Forelimb muscle (tissue), 1 donor: Measurements from ENCODE around the gene BIVM. TPM values are rescaled to one million over a fixed set of nuclear protein-coding genes. Genes with fewer than 3 reads are reported as not detected.
"Not testable (repeated sequence)": the region's sequence is repeated elsewhere in the genome, so short reads cannot be mapped to it uniquely, and the experiment has no call there.

Experiments
- DNase-seq: peaks from one replicate; pipeline ENCODE4 v3.0.0-alpha.2; 2013; ENCODE audit warnings: low read depth
- polyA plus RNA-seq: library from polyadenylated mRNA; unstranded; fragments of 120-200 nt; gene quantifications from one replicate; pipeline ENCODE4 v1.2.1, GENCODE V29; 2013; ENCODE audit not compliant: insufficient read length

The BIVM gene
- polyA plus RNA-seq, result 30.2 TPM

DNA sequence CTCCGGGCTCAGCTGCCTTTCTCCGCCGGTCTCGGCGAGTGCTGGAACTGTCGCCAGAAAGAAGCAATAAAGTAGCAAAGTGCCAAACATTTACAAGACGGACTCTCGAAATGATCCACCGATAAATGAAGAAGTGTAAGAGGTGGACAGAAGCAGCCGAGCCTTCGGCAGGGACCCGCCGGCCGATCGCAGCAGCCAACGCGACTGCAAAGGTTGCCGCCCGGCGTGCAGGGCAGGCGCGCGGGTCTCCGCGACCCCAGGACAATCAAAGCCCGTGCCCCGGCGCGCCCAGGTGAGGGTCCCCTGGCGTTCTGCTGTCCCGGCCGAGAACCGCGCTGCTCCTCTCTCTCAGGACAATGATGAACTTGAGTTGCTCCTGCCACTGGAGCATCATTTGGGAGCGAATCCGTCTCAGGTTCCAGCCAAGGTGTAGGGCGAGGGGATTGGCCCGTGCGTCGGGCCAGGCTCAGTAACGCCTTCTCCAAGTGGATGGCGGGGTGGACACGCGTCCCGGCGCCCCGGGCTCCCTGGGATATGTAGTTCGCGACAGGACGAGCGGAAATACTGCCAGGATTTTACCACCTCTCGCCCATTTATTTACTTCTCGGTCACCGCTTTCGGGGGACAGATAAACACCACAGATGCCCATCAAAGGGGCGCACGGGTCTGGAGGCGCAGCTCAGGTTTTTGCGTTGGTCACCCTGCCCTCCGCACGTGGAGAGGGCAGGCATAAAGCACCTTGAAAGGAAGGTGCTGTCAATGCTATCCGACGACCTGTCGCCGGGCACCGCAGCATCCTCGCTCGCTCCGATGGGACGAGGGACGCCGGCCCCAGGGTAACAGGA is at the start of gene BIVM, which contains the start of gene POGLUT2:
TSS of gene BIVM (plus strand) at position 539 of the 845 bp plus-strand sequence. CDS start 8,149 bp downstream, outside the sequence.
TSS of gene POGLUT2 (minus strand) at position 396 of the 845 bp plus-strand sequence. CDS start at position 90, 306 bp downstream.
- peak; percentile 75 for DNase-seq

DNA sequence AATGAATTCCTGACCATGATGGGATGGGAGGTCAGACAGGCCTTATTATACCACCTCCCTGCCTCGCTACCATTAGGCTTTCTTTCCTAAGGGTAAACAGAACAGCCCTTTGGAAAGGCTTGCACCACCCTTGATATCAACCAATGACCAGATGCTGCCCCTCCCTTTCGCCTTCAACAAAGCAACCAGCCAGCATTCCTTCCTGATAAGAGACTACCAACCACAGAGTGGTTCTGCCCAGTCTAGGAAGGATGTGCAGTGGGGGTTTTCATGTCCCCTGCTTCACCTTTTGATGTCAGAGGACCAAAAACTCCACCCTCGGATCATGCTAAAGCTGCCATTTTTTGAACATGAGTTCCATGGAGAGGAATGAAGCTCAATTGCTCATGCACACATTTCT is 47.0 kb upstream of the BIVM start:
- no peak for DNase-seq

DNA sequence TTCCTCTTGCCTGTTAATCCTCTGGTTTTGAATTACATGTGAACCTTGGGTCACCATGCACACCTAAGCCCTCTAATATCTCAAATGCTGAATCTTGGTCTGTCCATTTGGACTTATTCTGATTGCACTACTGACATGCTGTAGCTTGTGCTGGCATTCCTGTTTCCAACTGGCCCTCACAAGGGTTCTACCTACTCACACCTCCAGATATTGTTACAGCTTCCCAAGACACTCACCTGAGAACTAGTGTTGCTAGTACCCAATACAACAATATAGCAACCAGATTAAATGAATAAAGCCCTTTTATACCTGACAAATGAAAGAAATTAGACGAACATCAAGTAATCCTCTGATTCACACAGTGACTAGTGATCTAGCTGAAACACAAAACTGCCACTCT is 41.9 kb upstream of the BIVM start:
- DNase-seq, result no peak

GRCh38 chr13:102758842-102759241 is 40.1 kb upstream of the BIVM start:
- DNase-seq, result no peak

- DNase-seq, result no peak
These were observed 37.8 kb upstream of the BIVM start for GRCh38 chr13:102761071-102761470.

DNA sequence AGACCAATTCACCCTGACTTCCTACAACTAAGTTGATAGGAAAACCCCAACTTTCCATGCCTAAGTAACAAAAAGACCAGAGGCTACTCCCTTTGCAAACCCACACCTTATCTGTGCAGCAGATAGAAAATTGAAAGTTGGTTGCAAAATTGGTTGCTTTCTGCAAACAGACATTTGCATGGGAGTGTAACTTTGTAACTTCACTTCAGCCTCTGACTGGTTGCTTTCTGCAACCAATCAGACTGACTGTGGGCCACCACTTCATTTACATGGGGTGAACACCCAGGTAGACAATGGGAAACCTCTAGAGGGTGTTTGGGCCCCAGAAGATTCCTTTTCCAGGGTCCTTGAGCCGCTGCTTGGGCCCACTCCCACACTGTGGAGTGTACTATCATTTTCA is 35.2 kb upstream of the BIVM start:
- DNase-seq, result no peak

- DNase-seq, result no peak
These were observed 30.0 kb upstream of the BIVM start for GRCh38 chr13:102768909-102769308.

GRCh38 chr13:102769679-102770078 is 29.2 kb upstream of the BIVM start:
- no peak for DNase-seq

DNA sequence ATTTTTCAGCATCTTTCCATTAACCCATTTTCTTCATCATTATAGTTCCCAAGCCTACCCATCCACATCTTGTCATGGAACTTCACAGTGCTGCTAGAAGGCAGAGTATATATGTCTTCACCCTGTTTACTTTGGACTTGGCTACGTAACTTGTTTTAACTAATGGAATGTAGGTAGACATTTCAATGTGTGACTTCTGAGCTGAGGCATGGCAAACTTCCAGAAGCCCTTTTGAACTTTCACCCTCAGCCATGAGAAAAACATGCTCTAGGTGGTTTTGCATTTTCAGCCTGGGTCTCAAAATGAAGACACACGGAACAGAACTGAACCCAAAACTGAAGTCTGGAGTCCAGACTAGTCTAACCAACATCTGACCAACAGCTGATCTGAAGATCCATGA is 28.5 kb upstream of the BIVM start:
- DNase-seq, result no peak

DNA sequence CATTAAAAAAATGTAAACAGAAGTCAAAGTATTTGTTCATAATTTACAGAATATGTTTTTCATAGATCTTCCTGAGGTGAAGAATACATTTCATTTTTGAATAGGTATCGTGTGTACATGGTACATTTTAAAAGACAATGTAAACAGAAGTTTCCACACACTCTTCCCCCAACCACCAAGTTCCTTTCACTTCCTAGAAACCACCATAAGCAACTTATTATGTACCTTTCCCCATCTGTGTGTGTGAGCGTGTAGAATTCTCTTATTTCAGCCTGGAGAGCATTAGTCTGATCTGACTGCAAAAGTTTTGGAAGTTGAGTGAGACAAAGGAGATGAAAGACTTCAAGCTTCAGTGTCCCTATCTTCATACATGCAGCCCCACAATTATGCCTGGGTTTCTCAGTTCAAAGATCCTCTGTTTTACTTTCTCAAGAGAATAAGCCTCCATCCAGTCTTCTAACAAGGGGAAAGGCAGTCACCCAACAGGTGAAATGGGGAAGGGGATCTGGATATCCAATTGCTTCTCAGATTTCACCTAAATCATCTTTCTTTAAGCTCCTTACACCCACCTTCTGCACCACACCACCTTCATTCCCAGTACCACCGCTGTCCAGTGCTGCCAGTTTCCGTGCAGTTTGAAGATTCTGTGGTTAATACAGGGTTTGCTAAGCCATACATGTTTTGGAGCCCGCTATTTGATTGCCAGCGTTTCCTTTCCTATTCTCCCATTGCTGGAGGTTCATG is 27.4 kb upstream of the BIVM start:
- DNase-seq, result no peak

DNA sequence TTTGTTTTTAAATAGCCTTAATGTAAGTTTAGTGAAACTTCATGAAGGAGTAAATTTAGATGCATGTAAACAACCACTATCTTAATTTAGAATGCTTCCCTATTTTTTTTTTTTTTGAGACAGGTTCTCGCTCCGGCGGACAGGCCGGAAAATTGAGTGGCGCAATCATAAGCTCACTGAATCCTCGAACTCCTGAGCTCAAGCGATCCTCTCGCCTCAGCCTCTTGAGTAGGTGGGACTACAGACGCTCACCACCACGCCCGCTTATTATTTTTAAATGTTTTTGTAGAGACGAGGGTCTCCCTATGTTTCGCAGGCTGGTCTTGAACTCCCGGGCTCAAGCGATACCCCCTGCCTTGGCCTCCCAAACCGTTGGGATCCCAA is 26.9 kb upstream of the BIVM start:
- DNase-seq, result no peak

DNA sequence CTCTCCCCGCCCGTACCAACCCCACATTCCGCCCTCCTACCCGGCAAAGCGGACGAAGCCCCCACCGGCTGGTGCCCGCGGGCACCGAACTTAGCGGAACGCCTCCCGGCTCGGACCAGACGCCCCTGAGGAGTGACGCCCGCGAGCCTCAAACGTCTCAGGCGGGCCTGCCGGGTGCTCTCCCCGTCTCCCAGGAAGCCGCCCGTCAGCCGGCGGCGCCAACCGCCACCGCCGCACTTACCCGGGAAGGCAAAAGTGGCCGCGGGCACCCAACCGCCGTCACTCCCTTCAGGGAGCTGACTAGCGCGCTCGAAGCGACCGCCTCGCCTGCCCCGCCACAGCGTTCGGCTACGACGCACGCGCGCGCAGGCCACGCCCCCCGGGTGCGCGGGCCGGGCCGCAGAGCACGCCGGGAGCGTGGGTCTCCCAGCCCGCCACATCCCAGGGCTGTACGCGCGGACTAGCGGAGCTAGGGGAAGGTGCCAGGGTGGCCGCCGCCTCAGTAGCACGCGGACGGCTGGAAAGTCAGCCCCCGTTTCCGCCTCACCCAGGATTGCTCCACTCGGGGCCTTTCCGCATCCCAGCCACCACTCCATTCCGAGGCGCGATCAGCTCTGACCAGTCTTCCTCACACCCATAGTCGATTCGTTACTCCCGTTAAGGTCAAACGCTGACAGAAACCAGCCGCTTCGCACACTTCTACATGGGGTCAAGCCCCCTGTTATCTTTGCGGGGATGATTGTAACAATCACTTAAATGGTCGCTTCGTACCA is 25.3 kb upstream of the BIVM start, which contains the start of gene TEX30:
TSS of gene TEX30 (minus strand) at position 346 of the 773 bp plus-strand sequence. CDS start 3,760 bp downstream, outside the sequence.
- peak; percentile 46 for DNase-seq

GRCh38 chr13:102774214-102774568 is 24.7 kb upstream of the BIVM start:
- no peak for DNase-seq

GRCh38 chr13:102774591-102775520 is 24.1 kb upstream of the BIVM start:
- DNase-seq, result no peak

DNA sequence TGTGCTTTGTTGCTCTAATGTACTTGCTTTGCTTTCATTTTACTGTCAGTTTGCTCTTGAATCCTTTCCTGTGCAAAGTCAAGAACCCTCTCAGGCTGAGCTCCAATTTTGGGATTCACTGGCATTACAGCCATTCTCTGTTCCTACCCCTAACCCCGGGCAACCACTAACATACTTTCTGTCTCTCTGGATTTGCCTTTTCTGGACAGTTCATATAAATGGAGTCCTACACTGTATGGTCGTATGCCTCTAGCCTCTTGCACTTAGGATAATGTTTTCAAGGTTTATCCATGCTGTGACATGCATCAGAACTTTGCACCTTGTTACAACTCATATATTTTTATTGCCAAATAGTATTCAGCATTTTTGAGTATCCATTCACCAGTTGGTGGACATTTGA is 22.6 kb upstream of the BIVM start:
- DNase-seq, result no peak

DNA sequence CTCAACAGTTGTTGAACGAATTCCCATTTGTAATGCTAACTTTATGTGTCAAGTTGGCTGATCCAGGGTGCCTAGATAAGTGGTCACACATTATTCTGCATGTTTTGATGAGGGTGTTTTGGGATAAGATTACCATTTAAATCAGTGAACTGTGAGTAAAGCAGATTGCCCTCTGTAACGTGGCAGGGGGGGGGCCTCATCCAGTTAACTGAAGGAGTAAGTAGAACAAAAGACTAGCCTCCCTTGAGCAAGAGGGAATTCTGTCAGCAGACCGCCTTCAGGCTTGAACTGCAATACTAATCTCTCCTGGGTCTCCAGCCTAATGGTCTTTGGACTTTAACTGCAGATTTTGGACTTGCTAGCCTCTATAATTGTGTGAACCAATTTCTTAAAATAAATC is 21.2 kb upstream of the BIVM start:
- no peak for DNase-seq

- no peak for DNase-seq
These were observed 19.3 kb upstream of the BIVM start for GRCh38 chr13:102779436-102780159.

GRCh38 chr13:102780656-102781055 is 18.3 kb upstream of the BIVM start:
- not testable (repeated sequence) for DNase-seq

GRCh38 chr13:102781591-102781990 is 17.3 kb upstream of the BIVM start:
- no peak for DNase-seq

GRCh38 chr13:102784483-102784882 is 14.4 kb upstream of the BIVM start:
- no peak for DNase-seq
